GM21786 (cell line): Measurements from ENCODE around the gene PARP4.
"Not testable (repeated sequence)": the region's sequence is repeated elsewhere in the genome, so short reads cannot be mapped to it uniquely, and the experiment has no call there.

Source experiments
- ATAC-seq: cut with Tn5 transposase; IDR thresholded peaks from one replicate; pipeline ENCODE4 v1.9.1; 2021; ENCODE audit not compliant: unreplicated experiment

PARP4 gene

DNA sequence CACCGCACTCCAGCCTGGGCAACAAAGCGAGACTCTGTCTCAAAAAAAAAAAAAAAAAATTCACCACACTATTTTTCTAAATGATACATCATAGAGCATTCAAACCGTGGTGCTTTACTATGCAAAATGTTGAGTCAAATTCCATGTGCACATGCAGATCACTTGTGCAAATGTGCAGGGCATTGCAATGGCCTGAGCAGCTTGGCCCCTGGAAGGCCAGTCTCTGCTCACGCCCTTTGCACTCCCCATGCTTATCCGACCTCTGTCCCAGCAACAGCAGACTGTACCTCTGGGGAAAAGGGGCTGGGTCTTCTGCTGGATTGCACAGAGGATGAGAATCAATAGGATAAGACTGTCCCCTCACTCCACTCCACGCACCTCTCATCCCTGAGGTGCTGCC, 58.5 kb downstream of the PARP4 start:
- no peak for ATAC-seq

DNA sequence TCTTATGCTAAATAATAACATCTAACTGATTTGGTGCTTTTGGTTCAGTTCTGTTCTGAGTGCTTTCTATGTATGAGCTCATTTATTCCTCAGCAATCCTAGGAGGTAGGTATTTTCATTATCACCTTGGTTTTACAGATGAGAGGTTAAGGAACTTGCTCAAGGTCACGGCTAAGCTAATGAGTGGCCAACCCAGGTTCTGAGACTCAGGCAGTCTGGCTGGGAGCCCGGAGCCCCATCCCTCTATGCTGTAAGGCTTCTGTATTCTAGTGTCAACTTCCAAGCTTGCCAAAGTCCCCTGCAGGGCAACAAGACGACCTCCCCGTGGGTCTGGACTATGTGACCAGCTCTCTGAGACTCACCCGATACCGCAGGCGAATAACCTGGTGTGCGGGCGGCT, 60.5 kb downstream of the PARP4 start:
- no peak for ATAC-seq

DNA sequence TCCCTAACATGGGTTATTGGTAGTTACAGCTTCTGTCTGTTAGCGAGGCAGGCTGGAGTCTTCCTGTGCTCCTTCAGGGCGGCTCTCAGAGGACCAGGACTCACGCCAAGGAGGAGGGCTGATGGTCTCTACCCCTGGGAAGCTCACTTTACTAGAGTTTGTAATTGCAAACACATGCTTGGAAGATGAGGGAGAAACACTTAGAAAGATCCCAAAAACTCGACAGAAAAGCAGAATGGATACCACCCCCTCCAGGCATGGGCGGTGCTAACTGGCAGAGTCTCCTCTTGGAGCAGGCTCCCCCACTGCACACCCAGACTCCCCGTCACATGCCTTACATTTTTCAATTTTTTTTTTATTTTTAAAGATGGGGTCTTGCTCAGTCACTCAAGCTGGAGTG, 62.0 kb downstream of the PARP4 start:
- no peak for ATAC-seq

DNA sequence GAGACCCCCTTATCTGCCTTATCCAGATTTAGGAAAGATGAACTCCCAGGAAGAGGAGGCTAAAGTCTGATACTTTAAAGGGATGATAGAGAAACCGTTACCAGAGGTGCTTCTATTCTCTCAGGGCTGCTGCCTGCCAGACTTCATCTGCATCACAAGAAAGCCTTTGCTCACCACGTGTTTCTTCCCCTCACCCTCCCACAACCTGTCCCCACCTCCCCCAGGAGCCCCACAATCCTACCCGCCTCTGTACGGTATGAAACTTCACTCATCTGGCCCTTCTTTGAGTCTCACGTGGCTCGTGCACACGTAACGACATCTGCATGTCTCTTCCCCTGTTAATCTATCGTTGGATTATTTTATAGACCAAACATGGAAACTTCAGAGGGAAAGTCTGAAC, 67.7 kb downstream of the PARP4 start:
- not testable (repeated sequence) for ATAC-seq

DNA sequence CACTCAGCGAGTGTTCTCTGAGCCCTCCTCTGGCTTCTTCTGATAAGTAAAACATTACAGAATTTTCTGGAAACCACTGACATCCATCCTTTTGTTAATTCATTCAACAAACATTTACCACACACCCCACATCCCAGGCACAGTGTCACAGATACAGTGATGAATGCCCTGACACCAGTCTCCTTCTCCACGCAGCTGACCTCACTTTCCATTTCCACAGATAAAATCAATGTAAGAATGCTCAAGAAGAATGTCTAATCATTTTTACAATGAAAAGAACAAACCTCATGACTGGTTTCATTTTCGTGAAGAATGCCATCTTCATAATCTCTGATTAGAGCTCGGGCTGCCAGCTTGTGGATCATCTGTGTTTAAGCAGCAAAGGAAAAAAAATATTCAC, 69.2 kb downstream of the PARP4 start:
- ATAC-seq, result no peak

DNA sequence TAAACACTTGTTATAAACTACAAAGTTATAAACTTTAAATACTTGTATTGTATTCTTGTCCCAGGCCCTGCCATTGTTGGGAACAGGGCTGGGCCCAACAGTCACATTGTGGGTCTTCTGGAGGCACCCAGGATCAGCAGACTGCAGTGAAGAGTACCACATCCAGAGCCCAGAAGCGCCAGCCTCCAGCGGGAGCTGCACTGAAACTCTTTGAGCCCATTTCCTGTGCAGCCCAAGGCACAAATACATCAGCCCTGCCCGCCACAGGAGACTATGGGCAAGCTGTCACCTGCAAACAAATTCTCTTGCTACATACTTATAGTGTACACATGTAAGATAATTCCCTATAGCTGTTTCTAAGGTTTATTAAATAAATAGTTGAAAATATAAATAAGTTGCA, 86.5 kb downstream of the PARP4 start:
- not testable (repeated sequence) for ATAC-seq

DNA sequence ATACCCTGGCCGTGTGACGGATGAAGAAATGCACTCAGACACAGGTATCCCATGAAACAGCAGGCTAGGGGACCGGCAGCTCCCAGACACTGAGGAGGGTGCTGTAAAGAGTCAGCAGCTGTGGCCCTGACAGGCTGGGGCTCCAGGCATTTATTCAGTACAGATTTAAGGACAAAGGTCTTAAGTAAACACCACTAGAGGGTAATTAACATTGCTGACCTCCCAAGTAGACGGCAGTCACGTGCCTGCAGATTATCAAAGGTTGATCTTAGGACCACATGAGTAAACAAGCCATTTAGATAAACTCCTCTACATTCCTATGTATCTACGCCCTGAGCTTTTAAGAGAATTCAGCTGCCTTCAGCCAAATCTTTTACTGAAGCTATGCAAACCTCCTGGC, 92.9 kb downstream of the PARP4 start:
- ATAC-seq, result not testable (repeated sequence)

DNA sequence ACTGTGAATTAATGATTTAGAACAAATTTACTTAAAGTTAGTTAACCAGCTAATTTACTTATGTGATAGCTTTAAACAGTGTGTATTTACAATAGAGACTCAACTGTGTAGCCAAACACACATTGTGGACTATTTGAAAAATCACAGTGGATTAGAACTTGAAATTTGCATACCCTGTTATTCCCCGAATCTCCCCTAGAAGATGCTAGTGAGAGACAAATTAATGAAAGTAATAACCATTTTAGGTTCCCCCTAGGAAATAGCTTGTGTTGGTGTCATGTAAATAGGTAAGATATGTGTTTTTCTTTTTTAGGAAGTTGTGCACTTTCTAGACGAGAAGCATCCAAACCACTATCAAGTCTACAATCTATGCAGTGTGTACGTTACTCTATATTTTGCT, 104.7 kb downstream of the PARP4 start:
- no peak for ATAC-seq

DNA sequence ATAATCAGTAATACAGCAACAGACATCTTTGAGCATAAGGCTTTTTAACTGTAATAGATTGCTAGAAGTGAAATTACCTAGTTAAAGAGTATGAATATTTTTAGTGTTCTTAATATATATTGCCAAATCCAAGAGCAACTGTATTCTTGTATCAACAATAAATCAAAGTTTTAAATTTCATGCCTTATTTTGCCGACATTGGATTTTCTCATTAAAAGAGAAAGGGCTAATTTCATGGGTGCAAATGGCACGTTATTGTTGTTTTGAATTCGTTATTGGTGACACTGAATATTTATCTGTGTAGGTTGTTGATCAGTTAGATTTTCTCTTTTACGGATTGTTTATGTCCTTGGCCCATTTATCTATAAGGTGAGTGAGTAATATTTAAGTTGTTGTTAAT, 106.1 kb downstream of the PARP4 start:
- no peak for ATAC-seq

DNA sequence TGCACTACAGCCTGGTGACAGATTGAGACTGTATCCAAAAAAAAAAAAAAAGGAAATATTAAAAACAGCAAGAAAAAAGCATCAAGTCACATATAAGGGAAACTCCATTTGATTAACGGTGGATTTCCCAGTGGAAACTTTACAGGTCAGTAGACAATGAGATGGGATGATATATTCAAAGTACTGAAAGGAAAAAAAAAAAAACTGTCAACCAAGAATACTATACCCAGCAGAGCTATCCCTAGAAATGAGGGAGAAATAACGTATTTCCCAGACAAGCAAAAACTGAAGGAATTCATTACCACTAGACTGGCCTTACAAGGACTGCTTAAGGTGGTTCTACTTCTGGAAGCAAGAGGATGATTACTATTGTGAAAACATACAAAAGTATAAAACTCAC, 115.8 kb downstream of the PARP4 start:
- ATAC-seq, result no peak

DNA sequence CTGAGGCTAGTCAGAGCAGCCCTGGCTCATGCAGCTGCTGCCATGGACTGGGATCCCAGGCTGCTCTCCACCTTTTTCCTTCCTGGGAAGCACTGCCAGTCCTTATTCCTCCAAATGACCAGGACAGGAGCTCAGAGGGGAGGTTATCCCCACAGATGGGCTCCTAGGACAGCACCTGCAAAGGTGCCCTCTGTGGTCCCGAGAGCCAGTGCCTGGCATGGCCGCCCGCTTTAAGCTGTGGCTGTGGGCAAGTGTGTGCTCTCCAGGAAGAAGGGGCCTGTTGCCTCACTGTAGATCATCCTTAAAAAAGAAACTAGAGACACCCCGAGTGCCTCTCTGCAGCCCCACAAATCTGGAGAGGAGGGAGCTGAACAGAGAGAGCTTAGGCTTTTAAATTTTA, 119.6 kb downstream of the PARP4 start:
- ATAC-seq, result no peak

DNA sequence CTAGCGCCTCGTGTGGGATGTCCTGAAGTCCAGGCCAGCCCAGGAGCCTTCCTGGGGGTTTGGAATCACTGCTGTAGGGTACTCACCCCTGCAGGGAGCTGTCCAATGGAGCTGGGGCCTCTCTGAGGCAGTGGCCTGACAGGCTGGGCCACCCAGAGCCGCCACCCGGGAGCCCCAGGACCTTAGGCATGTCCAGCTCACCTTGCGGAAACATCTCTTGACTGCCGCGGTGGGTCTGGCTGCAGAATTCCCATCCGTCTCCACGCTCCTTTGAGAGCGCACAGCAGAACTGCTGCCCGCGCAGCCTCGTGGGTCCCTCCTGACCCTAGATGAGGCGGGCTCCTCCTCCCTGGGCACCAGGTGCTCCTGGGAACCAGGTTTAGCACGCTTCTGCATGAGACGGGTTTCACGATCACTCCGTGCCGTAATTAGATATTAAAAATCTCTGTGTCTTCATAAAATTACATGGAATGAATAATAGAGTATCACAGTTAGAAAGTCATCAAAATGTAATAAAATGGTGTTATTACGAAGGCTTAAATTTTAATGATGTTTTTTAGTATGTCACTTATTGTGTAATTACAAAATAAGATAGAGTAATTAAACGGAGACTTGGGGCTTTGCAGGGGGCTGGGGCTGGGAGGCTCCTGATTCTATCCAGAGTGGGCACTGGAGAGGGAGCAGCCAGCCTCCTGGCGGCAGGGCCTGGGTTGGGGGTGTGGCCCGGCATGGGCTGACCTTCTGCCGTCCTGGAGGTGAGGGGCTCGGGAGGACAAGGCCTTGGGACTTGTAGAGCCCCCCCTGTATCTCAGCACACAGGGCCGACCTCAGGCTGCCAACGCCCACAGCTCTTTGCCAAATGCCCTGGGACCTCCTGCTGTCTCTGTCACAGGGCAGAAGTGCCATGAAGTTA, 120.6 kb downstream of the PARP4 start:
- not testable (repeated sequence) for ATAC-seq

DNA sequence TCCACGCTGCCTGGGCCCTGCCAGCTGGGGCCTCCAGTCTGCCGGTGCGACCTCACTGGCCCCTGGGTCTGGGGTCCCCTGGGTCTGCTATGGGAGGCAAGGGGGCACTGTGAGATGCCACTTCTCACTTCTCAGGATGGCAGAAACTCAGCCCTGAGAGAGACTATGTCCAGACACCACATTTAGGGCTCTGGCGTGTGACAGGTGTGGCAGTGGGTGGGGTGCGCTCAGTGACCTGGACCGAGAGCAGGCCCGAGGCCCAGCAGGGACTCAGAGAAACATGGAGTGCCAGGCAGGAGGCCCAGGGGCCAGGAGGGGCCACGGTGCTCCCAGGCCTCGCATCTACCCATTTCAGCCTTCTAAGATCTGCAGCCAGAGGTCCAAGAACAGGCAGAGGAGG, 121.8 kb downstream of the PARP4 start:
- ATAC-seq, result not testable (repeated sequence)

DNA sequence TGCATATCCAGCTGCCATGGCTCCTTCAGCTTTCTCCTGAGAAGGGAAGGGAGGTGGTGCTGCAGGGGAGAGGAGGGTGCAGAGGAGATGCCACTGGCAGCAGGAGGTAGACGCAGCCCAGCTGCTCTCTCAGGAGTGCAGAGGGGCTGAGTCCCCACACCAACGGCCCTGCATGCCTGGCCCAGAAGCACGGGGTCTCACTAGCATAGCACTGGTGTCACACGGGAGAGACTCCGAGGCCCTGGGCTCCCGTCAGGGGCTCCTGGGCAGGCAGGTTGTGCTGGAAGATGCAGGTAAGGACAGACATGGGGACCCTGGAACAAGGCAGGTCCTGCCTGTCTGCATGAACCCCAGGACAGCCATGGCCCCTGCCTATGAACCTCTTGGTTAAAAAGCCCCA, 123.1 kb downstream of the PARP4 start:
- ATAC-seq, result no peak

DNA sequence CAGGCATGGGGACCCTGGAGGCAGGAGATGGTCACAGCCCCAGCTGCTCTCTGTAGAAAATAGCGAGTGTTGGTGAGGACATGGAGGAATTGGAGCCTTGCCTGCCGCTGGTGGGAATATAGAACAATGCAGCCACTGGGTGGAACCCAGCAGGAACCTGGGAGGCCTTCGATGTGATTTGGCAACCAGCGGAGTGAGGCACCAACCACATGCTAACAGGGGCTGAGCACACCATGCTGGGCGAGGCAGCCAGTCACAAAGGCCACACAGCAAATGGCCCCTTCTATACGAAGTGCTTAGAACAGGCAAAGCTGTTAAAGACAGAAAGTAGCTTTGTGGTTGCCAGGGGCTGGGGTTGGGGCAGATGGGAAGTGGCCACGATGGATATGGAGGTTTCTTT, 123.8 kb downstream of the PARP4 start:
- ATAC-seq, result not testable (repeated sequence)

DNA sequence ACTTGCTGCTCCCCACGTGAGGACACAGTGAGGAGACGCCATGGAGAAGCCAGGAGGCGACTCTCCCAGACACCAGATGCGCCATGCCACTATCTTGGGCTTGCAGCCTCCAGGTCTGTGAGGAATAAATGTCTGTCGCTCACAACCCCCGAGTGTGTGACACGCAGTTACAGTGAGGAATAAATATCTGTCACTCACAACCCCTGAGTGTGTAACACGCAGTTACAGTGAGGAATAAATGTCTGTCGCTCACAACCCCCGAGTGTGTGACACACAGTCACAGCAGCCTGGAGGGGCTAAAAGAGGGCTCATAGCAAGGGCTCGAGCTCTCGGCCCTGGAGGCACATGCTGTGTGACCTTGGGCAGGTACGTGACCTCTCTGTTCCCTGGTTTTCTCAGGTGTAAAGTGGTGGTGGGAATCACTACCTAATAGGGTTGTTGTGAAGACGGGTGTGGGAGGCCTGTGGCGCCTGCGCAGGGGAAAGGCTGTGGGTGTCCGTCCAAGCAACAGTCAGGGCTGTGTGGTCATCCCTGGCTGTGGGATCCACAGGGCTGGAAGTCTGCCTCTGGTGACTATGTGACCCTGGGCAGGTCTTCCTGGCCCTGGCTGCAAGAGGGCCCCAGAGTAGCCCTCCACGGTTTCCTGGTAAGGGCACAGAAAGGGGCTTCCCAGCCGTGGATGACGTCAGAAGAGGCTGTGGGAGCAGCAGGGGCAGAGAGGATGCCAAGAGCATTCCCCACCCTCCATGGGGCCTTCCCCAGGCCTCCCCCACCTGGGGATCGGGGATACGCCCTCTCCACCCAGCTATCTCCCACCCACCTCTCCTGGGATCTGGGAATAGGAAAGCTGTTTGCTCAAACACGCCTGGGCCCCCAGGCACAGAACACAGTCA, 125.5 kb downstream of the PARP4 start:
- ATAC-seq, result no peak

DNA sequence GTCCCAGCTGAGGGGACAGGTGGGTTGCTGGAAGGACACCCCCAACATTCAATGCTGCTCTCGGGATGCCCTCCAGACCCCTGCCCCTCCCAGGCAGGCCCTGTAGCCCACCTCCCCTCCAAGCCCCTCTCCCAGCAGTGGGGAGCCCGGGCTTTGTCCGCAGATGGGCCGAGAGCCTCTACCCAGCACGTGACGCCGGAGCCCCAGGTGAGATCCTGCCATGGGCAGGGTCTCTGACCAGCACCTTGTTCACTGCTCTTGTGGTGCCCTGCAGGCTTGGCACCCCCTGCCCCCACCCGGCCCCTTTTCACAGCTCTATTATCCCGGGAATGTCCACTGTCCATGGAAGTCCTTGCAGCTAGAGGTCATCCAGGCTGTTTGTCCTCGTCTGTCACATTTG, 126.7 kb downstream of the PARP4 start:
- ATAC-seq, result no peak

DNA sequence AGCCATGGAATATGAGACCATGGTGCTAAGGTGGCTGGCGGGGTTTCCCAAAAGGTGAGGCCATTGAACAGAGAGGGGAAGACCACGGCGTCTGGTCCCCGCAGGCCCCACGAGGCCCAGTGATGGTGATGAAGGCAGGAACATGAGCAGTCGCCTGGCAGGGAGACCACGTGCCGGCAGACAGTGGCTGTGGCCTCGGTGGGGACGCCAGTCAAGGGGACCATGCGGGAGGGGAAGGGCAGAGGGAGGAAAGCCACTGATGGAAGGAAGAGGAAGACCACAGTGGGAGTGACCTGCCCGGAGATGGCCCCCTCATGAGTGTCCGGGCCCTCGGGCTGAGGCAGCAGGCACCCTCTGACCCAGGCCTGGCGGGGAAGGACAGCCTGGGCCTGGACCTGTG, 127.6 kb downstream of the PARP4 start:
- ATAC-seq, result not testable (repeated sequence)

DNA sequence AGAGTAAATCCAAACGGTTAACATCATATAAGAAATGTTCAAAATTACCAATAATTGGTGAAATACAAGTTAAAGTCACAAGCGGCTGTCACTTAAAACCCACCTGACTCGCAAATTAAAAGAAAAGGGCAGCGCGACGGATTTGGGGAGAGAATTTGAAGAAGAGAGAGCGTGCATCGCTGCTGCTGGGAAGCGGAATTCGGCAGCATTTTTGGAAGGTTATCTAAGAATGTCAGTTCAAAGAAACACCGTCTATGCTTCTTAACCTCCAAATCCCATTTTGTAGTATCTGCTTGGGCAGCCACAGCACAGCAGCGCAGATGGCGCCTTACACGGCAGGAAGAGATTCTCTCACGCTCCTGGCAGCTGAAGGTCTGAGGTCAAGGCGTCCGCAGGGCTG, 128.5 kb downstream of the PARP4 start:
- not testable (repeated sequence) for ATAC-seq

DNA sequence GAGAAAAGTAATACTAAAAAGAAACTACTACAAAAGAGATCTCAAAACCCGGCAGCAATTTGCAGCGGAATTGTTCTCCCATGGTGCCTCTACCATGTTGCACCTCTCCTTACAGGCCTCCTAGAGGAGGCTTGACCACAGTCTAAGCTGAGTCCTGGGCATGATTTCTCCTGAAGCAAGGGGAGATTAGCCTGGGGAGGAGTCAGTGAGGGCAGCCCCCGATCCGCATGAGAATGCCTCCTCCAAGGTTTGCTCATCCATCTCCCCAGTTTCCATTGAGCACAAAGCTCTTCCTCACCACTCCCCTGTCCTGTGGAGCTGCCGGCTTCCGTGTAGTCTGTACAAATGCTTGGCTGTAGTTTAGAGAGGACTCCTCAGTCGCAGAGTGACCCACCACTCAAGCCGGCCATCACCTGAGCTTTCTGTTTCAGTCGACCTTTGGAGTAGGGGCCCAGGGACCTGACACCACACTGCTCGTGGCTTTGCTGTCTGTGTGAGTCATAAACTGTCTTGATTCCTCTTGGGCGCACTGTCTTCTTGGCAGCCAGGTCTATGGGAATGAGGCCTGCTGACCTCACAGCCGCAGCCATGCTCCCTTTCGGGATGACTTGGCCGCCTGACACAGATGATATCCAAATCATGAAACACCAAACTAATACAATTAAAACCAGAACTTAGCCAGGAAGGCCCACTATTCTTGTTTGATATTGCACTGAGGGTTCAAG, 130.9 kb downstream of the PARP4 start:
- ATAC-seq, result no peak

DNA sequence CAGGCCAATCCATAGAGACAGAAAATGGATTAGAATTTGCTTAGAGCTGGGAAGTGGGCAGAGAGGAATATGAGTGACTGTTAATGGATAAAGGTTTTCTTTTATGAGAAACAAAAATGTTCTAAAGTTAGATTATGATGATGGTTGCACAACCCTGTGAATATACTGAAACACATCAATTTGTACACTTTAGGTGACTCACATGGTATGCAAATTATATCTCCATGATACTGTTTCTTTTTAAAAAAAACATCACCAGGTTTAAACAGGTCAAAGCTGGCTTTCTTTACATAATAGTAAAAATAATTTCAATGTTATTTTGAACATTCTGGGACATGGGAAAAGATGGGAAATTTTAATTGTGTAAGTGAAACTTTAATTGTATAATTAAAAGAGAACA, 131.7 kb downstream of the PARP4 start:
- ATAC-seq, result not testable (repeated sequence)
